Measurements from ENCODE around the gene ZCCHC4. TPM values are rescaled to one million over a fixed set of nuclear protein-coding genes. Genes with fewer than 3 reads are reported as not detected.

Gene ZCCHC4
- total and polyA plus RNA-seq, 2 of the 8 experiments (the other 6 are each of a cell fraction or from before 2014, with no cell fraction given): 9.8 to 12.5 TPM

DNA sequence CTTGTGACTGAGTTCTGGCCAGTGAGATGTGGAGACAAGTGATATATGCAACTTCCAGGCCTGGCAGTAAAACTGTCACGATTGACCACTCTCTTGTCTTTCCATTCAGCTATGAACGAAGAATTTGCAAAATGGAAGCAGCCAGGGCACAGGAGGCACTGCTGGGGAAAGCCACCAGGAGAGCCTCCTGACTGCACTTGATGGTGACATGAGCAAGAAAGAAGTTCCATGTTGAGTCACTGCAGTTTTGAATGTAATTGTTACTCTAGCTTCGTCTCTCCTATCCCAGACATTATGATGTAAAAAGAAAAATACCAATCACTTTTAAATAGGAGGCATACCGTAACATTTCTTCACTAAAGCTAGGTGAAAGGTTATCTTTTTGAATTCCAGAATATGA lies 32.4 kb upstream of the ZCCHC4 start:
- H3K9ac ChIP-seq (replicated peaks in 1 of 4; ENCODE audit: extremely low read depth in 1 of 4, low read depth in 3 of 4, low read length in 3 of 4): no peak overlapping the region
- H2BK15ac ChIP-seq (ENCODE audit: low read length): no peak overlapping the region
- ChIA-PET CTCF (ENCODE audit: partially characterized antibody) (interaction anchor here (0.7 to 2.2 kb wide), 3 partner anchors 7 to 81 kb away, joined by 3 to 6 read pairs (median 3); no protein-coding TSS in a partner anchor), POLR2A (ENCODE audit: partially characterized antibody) (no interaction called here)
- H3K14ac ChIP-seq (ENCODE audit: insufficient read length): no peak overlapping the region
- H2AK5ac ChIP-seq (ENCODE audit: low read depth, low read length): no peak overlapping the region
- FAIRE-seq (no peak), DNase-seq (ENCODE audit: low read depth in 1 of 2, low spot score in 2 of 2) (no peak)
- H3K23ac ChIP-seq (ENCODE audit: insufficient read length): no peak overlapping the region
- H3K4me2 ChIP-seq (ENCODE audit: insufficient read depth in 1 of 2, low read depth in 2 of 2, low read length in 2 of 2): no peak overlapping the region
- H3K23me2 ChIP-seq (ENCODE audit: low read depth, low read length): no peaks in the 10 kb centered on the region
- H4K8ac ChIP-seq (ENCODE audit: extremely low read depth, insufficient read depth, low read length): no peak overlapping the region
- no peaks in the 10 kb centered on the region for H3K4me1 ChIP-seq (replicated peaks in 1 of 4; ENCODE audit: control insufficient read depth in 3 of 4, insufficient read depth in 4 of 4, low read length in 3 of 4)
- H4K20me1 ChIP-seq (replicated peaks in 1 of 2; ENCODE audit: control insufficient read depth in 1 of 2, insufficient read depth in 2 of 2, low read length in 2 of 2): no peaks in the 10 kb centered on the region
- H2AFZ ChIP-seq (ENCODE audit: low read length): no peak overlapping the region
- H3K4me3 ChIP-seq (ENCODE audit: extremely low read depth in 1 of 4, insufficient read depth in 2 of 4, low read depth in 3 of 4, low read length in 4 of 4): no peak overlapping the region
- WGBS, 2 experiments (ENCODE audit: extremely low coverage in 1 of 2, insufficient coverage in 1 of 2, insufficient read length in 1 of 2, insufficient replicate concordance in 2 of 2, low coverage in 1 of 2, low lambda C conversion rate in 2 of 2, missing lambda C conversion rate in 1 of 2): 75% methylated on average over 4 of the region's 4 CpGs; no CpG with 5 or more reads in 1 of the 2 experiments
- no peak overlapping the region for H4K91ac ChIP-seq (replicated peaks; ENCODE audit: insufficient read length, low read length)
- H3K18ac ChIP-seq (ENCODE audit: extremely low read depth, low read length): no peak overlapping the region
- H3K36me3 ChIP-seq (ENCODE audit: control insufficient read depth in 2 of 4, insufficient read depth in 4 of 4, low read length in 3 of 4): no peaks in the 10 kb centered on the region; a peak in 1 of 8 replicates
- no peak overlapping the region for H2BK20ac ChIP-seq (ENCODE audit: low read length)
- H3K9me3 ChIP-seq (ENCODE audit: insufficient read depth in 2 of 2, low read depth in 1 of 2, low read length in 1 of 2): no peaks in the 10 kb centered on the region
- no peak overlapping the region for H3K4ac ChIP-seq (replicated peaks; ENCODE audit: insufficient read length, low read depth, low read length)
- no peak overlapping the region for H2BK5ac ChIP-seq (ENCODE audit: low read depth, low read length)
- no peak overlapping the region for H2BK12ac ChIP-seq (ENCODE audit: low read depth, low read length)
- H3K27ac ChIP-seq (ENCODE audit: low read depth, low read length): no peak overlapping the region
- H3K79me2 ChIP-seq (ENCODE audit: control insufficient read depth in 1 of 2, insufficient read depth in 2 of 2, low read length in 2 of 2): no peaks in the 10 kb centered on the region
- no peaks in the 10 kb centered on the region for H3K79me1 ChIP-seq (ENCODE audit: low read depth, low read length)
- H3K56ac ChIP-seq (replicated peaks; ENCODE audit: insufficient read length, low read depth, low read length): no peak overlapping the region
- H4K5ac ChIP-seq (ENCODE audit: insufficient read length, low read depth, low read length): no peak overlapping the region
- no peak overlapping the region for H2BK120ac ChIP-seq (replicated peaks; ENCODE audit: low read depth, low read length)
- no peaks in the 10 kb centered on the region for H3K27me3 ChIP-seq (replicated peaks in 1 of 4; ENCODE audit: control insufficient read depth in 3 of 4, extremely low read depth in 1 of 4, insufficient read depth in 3 of 4, low read length in 3 of 4)
- TF ChIP-seq BCL11A (IDR thresholded peaks at IDR 0.05; ENCODE audit: low read depth in 2 of 2, low read length in 2 of 2): no peak
- no peak for TF ChIP-seq MAFK (IDR thresholded peaks at IDR 0.05; ENCODE audit: low read depth, low read length)
- TF ChIP-seq KDM1A (IDR thresholded peaks at IDR 0.05; ENCODE audit: borderline replicate concordance, low read length): no peak
- TF ChIP-seq BACH1 (IDR thresholded peaks at IDR 0.05; ENCODE audit: low read length): no peak
